Stimulated activated CD4-positive, alpha-beta T cell treated with anti-CD3 and anti-CD28 coated beads, TNF-alpha, amount 100 ng/mL, for 48 hours (primary cell): Measurements from ENCODE around the gene CDC14B.
"Not testable (repeated sequence)": the region's sequence is repeated elsewhere in the genome, so short reads cannot be mapped to it uniquely, and the experiment has no call there.

Source experiments
- DNase-seq, 3 donors: peaks; one replicate each; pipeline ENCODE4 v3.0.0-alpha.2; 2020; ENCODE audit warnings: low read depth in 3 of 3

The CDC14B gene

GRCh38 chr9:96626912-96627311 lies 7.3 kb upstream of the CDC14B start:
- DNase-seq = no peak

- DNase-seq = no peak
Observed at GRCh38 chr9:96621618-96622017, 2.0 kb upstream of the CDC14B start.

- DNase-seq = no peak
Observed at GRCh38 chr9:96620832-96621269, 1.2 kb upstream of the CDC14B start.

- DNase-seq = no peak
Observed at GRCh38 chr9:96620181-96620514, 505 bp upstream of the CDC14B start.

- DNase-seq = no peak
Observed at GRCh38 chr9:96619124-96619465, 548 bp downstream of the CDC14B start.

GRCh38 chr9:96618209-96619123 lies 1.2 kb downstream of the CDC14B start:
- peak in 1 of 3 donors; percentile 8 for DNase-seq

GRCh38 chr9:96617439-96618185 lies 2.0 kb downstream of the CDC14B start:
- no peak for DNase-seq

- DNase-seq = no peak
Observed at GRCh38 chr9:96616817-96617438, 2.7 kb downstream of the CDC14B start.

GRCh38 chr9:96615411-96615810 lies 4.2 kb downstream of the CDC14B start:
- DNase-seq = no peak

GRCh38 chr9:96614664-96615063 lies 5.0 kb downstream of the CDC14B start:
- not testable (repeated sequence) for DNase-seq

GRCh38 chr9:96612966-96613589 lies 6.6 kb downstream of the CDC14B start:
- no peak for DNase-seq

GRCh38 chr9:96612105-96612965 lies 7.3 kb downstream of the CDC14B start:
- no peak for DNase-seq

- DNase-seq = no peak
Observed at GRCh38 chr9:96611302-96611701, 8.3 kb downstream of the CDC14B start.

- DNase-seq = no peak
Observed at GRCh38 chr9:96609732-96610131, 9.9 kb downstream of the CDC14B start.

- DNase-seq = no peak
Observed at GRCh38 chr9:96607971-96608370, 11.7 kb downstream of the CDC14B start.

GRCh38 chr9:96605328-96605727 lies 14.3 kb downstream of the CDC14B start:
- DNase-seq = no peak

GRCh38 chr9:96604004-96604319 lies 15.7 kb downstream of the CDC14B start:
- DNase-seq = no peak

- DNase-seq = no peak
Observed at GRCh38 chr9:96603305-96604003, 16.2 kb downstream of the CDC14B start.

GRCh38 chr9:96599298-96599697 lies 20.3 kb downstream of the CDC14B start:
- DNase-seq = no peak

GRCh38 chr9:96596601-96597111 lies 23.0 kb downstream of the CDC14B start:
- no peak for DNase-seq
